CD4-positive, alpha-beta T cell (primary cell): ENCODE measurements around the gene SLC6A3. TPM values are rescaled to one million over a fixed set of nuclear protein-coding genes. Genes with fewer than 3 reads are reported as not detected.
"Not testable (repeated sequence)": the region's sequence is repeated elsewhere in the genome, so short reads cannot be mapped to it uniquely, and the experiment has no call there.

Source experiments
- ATAC-seq: fragments of 200-7000 bp; cut with Tn5 transposase; one replicate; pipeline ENCODE4 v1.10.0; 2022; ENCODE audit warnings: mild to moderate bottlenecking; ENCODE audit not compliant: poor library complexity
- CTCF ChIA-PET: fragments of 350-600 bp; sonication (Branson Sonifier 250); formaldehyde crosslinking; loops from one replicate; lab custom pipeline; 2021; ENCODE audit warnings: antibody characterized with exemption, inconsistent platforms; lab: Charles Lee
- POLR2A ChIA-PET: fragments of 350-600 bp; sonication (Branson Sonifier 250); formaldehyde crosslinking; loops from one replicate; lab custom pipeline; 2021; ENCODE audit warnings: antibody characterized with exemption, inconsistent platforms; lab: Charles Lee
- DNase-seq, 14 experiments: peaks; one replicate each; pipeline ENCODE4 v3.0.0-alpha.2; 2013 to 2020; ENCODE audit warnings: mixed read lengths in 2 of 14
- H3K27ac ChIP-seq, 2 donors: one replicate each; pipeline versions ENCODE4 v1.5.1 to v1.7.0; 2013; ENCODE audit warnings: low read length in 2 of 2, low read depth in 1 of 2, mild to moderate bottlenecking in 1 of 2
- H3K27me3 ChIP-seq, 2 experiments: 1 replicate in 1 of 2; 2 replicates in 1 of 2; pipeline versions ENCODE4 v1.6.1 to v1.7.0; 2013; ENCODE audit warnings: low read length in 2 of 2, control low read depth in 1 of 2, mild to moderate bottlenecking in 1 of 2, moderate library complexity in 1 of 2; ENCODE audit not compliant: insufficient read depth in 2 of 2, control insufficient read depth in 1 of 2
- H3K36me3 ChIP-seq: one replicate; pipeline ENCODE4 v1.6.1; 2013; ENCODE audit warnings: low read length, control low read depth; ENCODE audit not compliant: insufficient read depth
- H3K4me1 ChIP-seq: one replicate; pipeline ENCODE4 v1.6.1; 2013; ENCODE audit warnings: low read length, control low read depth; ENCODE audit not compliant: insufficient read depth
- H3K4me3 ChIP-seq: one replicate; pipeline ENCODE4 v1.5.1; 2013; ENCODE audit warnings: mild to moderate bottlenecking, low read length, moderate library complexity
- H3K9me3 ChIP-seq, 2 experiments: 1 replicate in 1 of 2; 2 replicates in 1 of 2; pipeline versions ENCODE4 v1.6.1 to v1.7.0; 2013; ENCODE audit warnings: low read length in 2 of 2, mild to moderate bottlenecking in 2 of 2, control low read depth in 1 of 2, moderate library complexity in 1 of 2; ENCODE audit not compliant: control insufficient read depth in 1 of 2, insufficient read depth in 1 of 2
- H3K27ac Mint-ChIP-seq: one replicate; pipeline ENCODE4 v1.8.0; 2020; ENCODE audit warnings: mixed read lengths
- H3K27me3 Mint-ChIP-seq: one replicate; pipeline ENCODE4 v1.8.0; 2021; ENCODE audit warnings: mixed read lengths
- H3K36me3 Mint-ChIP-seq: one replicate; pipeline ENCODE4 v1.8.0; 2021; ENCODE audit warnings: low read depth, mixed read lengths
- H3K4me1 Mint-ChIP-seq: one replicate; pipeline ENCODE4 v1.8.0; 2021; ENCODE audit warnings: low read depth, mixed read lengths
- H3K4me3 Mint-ChIP-seq: one replicate; pipeline ENCODE4 v1.8.0; 2020; ENCODE audit warnings: mild to moderate bottlenecking, mixed read lengths
- H3K9me3 Mint-ChIP-seq: one replicate; pipeline ENCODE4 v1.8.0; 2020; ENCODE audit warnings: mixed read lengths
- CTCF ChIP-seq: fragments of 200-600 bp; IDR thresholded peaks from one replicate; pipeline ENCODE4 v1.8.0; 2022; ENCODE audit warnings: antibody characterized with exemption, mild to moderate bottlenecking
- intact Hi-C, 2 experiments: fragments of 100-400 bp; cut with DNase I in 1 of 2; cut with micrococcal nuclease in 1 of 2; formaldehyde crosslinking; loops; one replicate each; pipeline versions ENCODE4 v1.15.1 to v1.9.0; 2023 to 2025; cut with DNase I, micrococcal nuclease
- total RNA-seq, 174 experiments: library from RNA in 2 of 174; stranded (reverse) in 2 of 174; gene quantifications; one replicate each; pipeline ENCODE4 v1.2.3 and lab custom pipeline; 2021 to 2026

Gene SLC6A3
- total RNA-seq, 2 experiments from 2014 or later, result 0.08 TPM; not detected in 1

- H3K4me3 Mint-ChIP-seq, result no peak overlapping the region
- peaks cover 3% of the 10 kb centered on the region for H3K4me1 ChIP-seq
- H3K36me3 ChIP-seq, result no peaks in the 10 kb centered on the region
- H3K27ac ChIP-seq, result no peak overlapping the region
- intact Hi-C loops, result no loop called here
- H3K36me3 Mint-ChIP-seq, result no peaks in the 10 kb centered on the region
- no peak for TF ChIP-seq CTCF
- no peaks in the 10 kb centered on the region for H3K27me3 Mint-ChIP-seq
- ATAC-seq, result no peak
- ChIA-PET POLR2A (no interaction called here), CTCF (no interaction called here)
- no peak overlapping the region for H3K4me3 ChIP-seq
- no peaks in the 10 kb centered on the region for H3K9me3 Mint-ChIP-seq
- H3K9me3 ChIP-seq, result peaks cover 0 to 4% of the 10 kb centered on the region in 2 experiments
- H3K4me1 Mint-ChIP-seq, result no peaks in the 10 kb centered on the region
- DNase-seq, result peak in 3 of 14 experiments; percentile 13 to 70 (median 32)
- no peaks in the 10 kb centered on the region for H3K27me3 ChIP-seq
- no peak overlapping the region for H3K27ac Mint-ChIP-seq
These were observed 71.1 kb downstream of the SLC6A3 start for GRCh38 chr5:1374030-1374678.

- DNase-seq, H3K27me3 ChIP-seq, H3K4me3 Mint-ChIP-seq, CTCF ChIA-PET, H3K27ac Mint-ChIP-seq, H3K9me3 Mint-ChIP-seq, intact Hi-C loops, H3K27me3 Mint-ChIP-seq, H3K9me3 ChIP-seq, H3K27ac ChIP-seq, H3K4me3 ChIP-seq, H3K36me3 ChIP-seq, H3K4me1 Mint-ChIP-seq, ATAC-seq, H3K4me1 ChIP-seq, H3K36me3 Mint-ChIP-seq: not testable (repeated sequence)
- POLR2A ChIA-PET, result interaction anchor here (1.0 kb wide), 1 partner anchor 15 kb away, joined by 3 read pairs; no protein-coding TSS in a partner anchor
These were observed 73.3 kb downstream of the SLC6A3 start for GRCh38 chr5:1371972-1372342.

DNA sequence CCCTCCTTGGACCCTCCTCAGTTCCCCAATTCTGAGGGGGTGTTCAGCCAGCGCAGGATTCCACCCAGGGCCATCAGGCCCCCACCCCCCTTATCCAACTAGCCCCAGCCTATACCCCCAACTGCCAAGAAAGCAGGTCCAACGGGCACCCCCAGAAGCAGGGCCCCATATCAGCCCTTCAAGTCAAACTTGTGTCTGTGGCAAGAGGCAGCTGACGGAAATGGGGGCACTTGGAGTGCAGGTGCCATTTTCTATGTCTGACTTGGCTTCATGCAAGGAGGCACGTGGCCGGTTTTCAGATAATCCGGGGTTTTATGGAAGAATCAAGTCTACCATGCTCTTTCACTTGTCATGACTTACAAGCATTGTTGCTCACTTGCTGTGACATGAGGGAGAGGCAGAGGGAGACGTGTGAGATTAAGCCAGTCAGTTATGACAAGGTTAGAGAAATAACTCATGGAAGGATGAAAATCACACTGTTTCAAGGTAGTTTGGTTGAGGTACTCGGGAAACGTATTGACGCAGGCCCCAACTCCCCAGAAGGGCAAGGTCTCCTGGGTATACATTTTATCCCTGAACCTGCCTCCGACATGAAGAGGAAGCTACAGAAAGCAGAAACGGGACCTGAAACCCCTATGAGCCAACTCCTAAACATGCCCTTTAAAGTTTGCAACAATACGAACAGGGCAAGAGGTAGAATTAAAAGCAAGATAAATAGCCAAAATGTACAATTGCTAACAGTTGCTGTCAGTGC lies 73.8 kb downstream of the SLC6A3 start:
- Mint-ChIP-seq H3K27me3 (peaks cover 1% of the 10 kb centered on the region), H3K27ac (no peak overlapping the region), H3K9me3 (no peaks in the 10 kb centered on the region), H3K4me3 (no peak overlapping the region), H3K4me1 (no peaks in the 10 kb centered on the region), H3K36me3 (no peaks in the 10 kb centered on the region)
- Histone ChIP-seq H3K36me3 (no peaks in the 10 kb centered on the region), H3K9me3 (no peaks in the 10 kb centered on the region), H3K27ac (no peak overlapping the region), H3K4me1 (peaks cover 3% of the 10 kb centered on the region), H3K27me3 (peaks cover 0 to 2% of the 10 kb centered on the region in 2 experiments), H3K4me3 (no peak overlapping the region)
- ChIA-PET CTCF (no interaction called here), POLR2A (interaction anchor here (1.0 to 1.3 kb wide), 2 partner anchors 14 to 15 kb away, joined by 3 to 5 read pairs; no protein-coding TSS in a partner anchor)
- no peak for TF ChIP-seq CTCF
- ATAC-seq, result no peak
- no peak for DNase-seq
- intact Hi-C loops, result no loop called here
